ENCODE results near the gene ABL1. TPM values are rescaled to one million over a fixed set of nuclear protein-coding genes. Genes with fewer than 3 reads are reported as not detected.
A peak's percentile ranks its signal among the peaks of the same experiment; 100 is the strongest.

Gene ABL1
- total RNA-seq, 1 donor from 2014 or later, result 52.1 TPM

- no peak for DNase-seq
- intact Hi-C loops (cut with DNase I), result no loop called here
- peaks cover 18% of the 10 kb centered on the region for H3K4me1 ChIP-seq
- H3K36me3 ChIP-seq, result no peaks in the 10 kb centered on the region
- no peak for TF ChIP-seq CTCF (IDR thresholded peaks at IDR 0.05)
- H3K27ac ChIP-seq, result peak overlapping the region; percentile 74
- H3K4me3 ChIP-seq, result no peak overlapping the region
- no peaks in the 10 kb centered on the region for H3K9me3 ChIP-seq
- H3K27me3 ChIP-seq, result no peaks in the 10 kb centered on the region
- no peak for ATAC-seq
Measured at GRCh38 chr9:130824079-130824478, 11.0 kb upstream of the ABL1 start.

GRCh38 chr9:130824643-130825350 is 10.3 kb upstream of the ABL1 start:
- H3K27me3 ChIP-seq, result no peaks in the 10 kb centered on the region
- peak; percentile 60 for ATAC-seq
- no peak for DNase-seq
- peaks cover 18% of the 10 kb centered on the region for H3K4me1 ChIP-seq
- peak overlapping the region; percentile 74 for H3K27ac ChIP-seq
- H3K9me3 ChIP-seq, result no peaks in the 10 kb centered on the region
- no peaks in the 10 kb centered on the region for H3K36me3 ChIP-seq
- intact Hi-C loops (cut with DNase I), result no loop called here
- no peak overlapping the region for H3K4me3 ChIP-seq
- TF ChIP-seq CTCF (IDR thresholded peaks at IDR 0.05), result no peak

GRCh38 chr9:130825351-130825651 is 9.8 kb upstream of the ABL1 start:
- intact Hi-C loops (cut with DNase I), result no loop called here
- Histone ChIP-seq H3K9me3 (no peaks in the 10 kb centered on the region), H3K27ac (peak overlapping the region; percentile 74), H3K36me3 (no peaks in the 10 kb centered on the region), H3K4me1 (peaks cover 18% of the 10 kb centered on the region), H3K4me3 (no peak overlapping the region), H3K27me3 (no peaks in the 10 kb centered on the region)
- no peak for ATAC-seq
- no peak for TF ChIP-seq CTCF (IDR thresholded peaks at IDR 0.05)
- no peak for DNase-seq

- H3K27ac ChIP-seq, result no peak overlapping the region
- no peak for ATAC-seq
- peaks cover 18% of the 10 kb centered on the region for H3K4me1 ChIP-seq
Measured at GRCh38 chr9:130825809-130826208, 9.2 kb upstream of the ABL1 start.

GRCh38 chr9:130829762-130830161 is 5.3 kb upstream of the ABL1 start:
- Histone ChIP-seq H3K4me1 (peaks cover 29% of the 10 kb centered on the region), H3K4me3 (no peak overlapping the region), H3K9me3 (no peaks in the 10 kb centered on the region), H3K27ac (no peak overlapping the region), H3K36me3 (no peaks in the 10 kb centered on the region), H3K27me3 (no peaks in the 10 kb centered on the region)
- intact Hi-C loops (cut with DNase I), result no loop called here
- ATAC-seq (no peak), DNase-seq (no peak)
- no peak for TF ChIP-seq CTCF (IDR thresholded peaks at IDR 0.05)

More at GRCh38 chr9:130825809-130826208, 9.2 kb upstream of the ABL1 start:
- Histone ChIP-seq H3K9me3 (no peaks in the 10 kb centered on the region), H3K36me3 (no peaks in the 10 kb centered on the region), H3K27me3 (no peaks in the 10 kb centered on the region), H3K4me3 (no peak overlapping the region)
- DNase-seq, result no peak
- TF ChIP-seq CTCF (IDR thresholded peaks at IDR 0.05), result no peak
- intact Hi-C loops (cut with DNase I), result no loop called here
